ENCODE results near the gene NDUFA5. TPM values are rescaled to one million over a fixed set of nuclear protein-coding genes. Genes with fewer than 3 reads are reported as not detected.

NDUFA5 gene
- total RNA-seq, 2 donors from 2014 or later, result 48.6 to 52.3 TPM

DNA sequence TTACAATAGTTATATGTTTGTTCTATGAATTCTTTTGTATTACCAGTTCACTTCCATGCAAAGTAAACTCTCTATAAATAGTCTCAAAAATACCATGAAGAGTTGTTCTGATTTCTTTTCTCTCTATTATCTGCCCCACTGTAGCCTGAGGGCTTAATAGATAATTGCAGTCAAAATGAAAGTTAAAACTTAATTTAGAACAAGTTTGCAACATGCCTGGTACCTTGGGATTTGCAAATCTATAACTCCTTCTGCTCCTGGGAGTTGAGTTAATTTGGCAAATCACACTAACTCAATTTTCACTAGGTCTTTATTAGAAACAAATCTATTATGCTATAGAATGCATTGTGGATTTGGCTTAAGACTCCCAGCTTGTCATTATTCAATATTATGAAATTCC, 21.8 kb upstream of the NDUFA5 start:
- H3K36me3 ChIP-seq (ENCODE audit: control insufficient read depth, insufficient read depth, low read length), result no peaks in the 10 kb centered on the region
- Mint-ChIP-seq H3K36me3 (ENCODE audit: low read depth) (no peaks in the 10 kb centered on the region), H3K9me3 (no peaks in the 10 kb centered on the region), H3K27ac (no peak overlapping the region), H3K4me1 (peaks cover 12% of the 10 kb centered on the region), H3K4me3 (no peak overlapping the region), H3K27me3 (ENCODE audit: insufficient read depth) (peaks cover 3% of the 10 kb centered on the region)
- H3K9me3 ChIP-seq (ENCODE audit: control insufficient read depth, low read length), result no peaks in the 10 kb centered on the region
- no peaks in the 10 kb centered on the region for H3K4me1 ChIP-seq (ENCODE audit: control insufficient read depth, insufficient read depth, low read length)
- no peak overlapping the region for H3K9ac ChIP-seq (ENCODE audit: extremely low read depth, low read length, poor library complexity, severe bottlenecking)
- H3K4me3 ChIP-seq (ENCODE audit: low read length), result no peak overlapping the region
- TF ChIP-seq CTCF (conservative IDR thresholded peaks at IDR 0.05), result no peak
- no peak for DNase-seq
- H3K27ac ChIP-seq (ENCODE audit: low read depth, low read length), result no peak overlapping the region
- H3K27me3 ChIP-seq (ENCODE audit: control insufficient read depth, insufficient read depth, low read length, poor library complexity, severe bottlenecking), result no peaks in the 10 kb centered on the region

GRCh38 chr7:123573896-123574467, 16.4 kb upstream of the NDUFA5 start:
- no peaks in the 10 kb centered on the region for H3K9me3 Mint-ChIP-seq
- no peak for DNase-seq
- no peak overlapping the region for H3K4me3 ChIP-seq (ENCODE audit: low read length)
- H3K27ac Mint-ChIP-seq, result no peak overlapping the region
- no peaks in the 10 kb centered on the region for H3K36me3 Mint-ChIP-seq (ENCODE audit: low read depth)
- peaks cover 11% of the 10 kb centered on the region for H3K4me1 Mint-ChIP-seq
- H3K27me3 Mint-ChIP-seq (ENCODE audit: insufficient read depth), result no peaks in the 10 kb centered on the region
- H3K27me3 ChIP-seq (ENCODE audit: control insufficient read depth, insufficient read depth, low read length, poor library complexity, severe bottlenecking), result no peaks in the 10 kb centered on the region
- 80 to 96% methylated on average over 1 to 2 of the region's 2 CpGs for WGBS, 2 experiments (ENCODE audit: insufficient coverage in 1 of 2, insufficient read length in 1 of 2)
- H3K9me3 ChIP-seq (ENCODE audit: control insufficient read depth, low read length), result no peaks in the 10 kb centered on the region
- no peaks in the 10 kb centered on the region for H3K36me3 ChIP-seq (ENCODE audit: control insufficient read depth, insufficient read depth, low read length)
- no peak overlapping the region for H3K9ac ChIP-seq (ENCODE audit: extremely low read depth, low read length, poor library complexity, severe bottlenecking)
- no peak for TF ChIP-seq CTCF (conservative IDR thresholded peaks at IDR 0.05)
- no peaks in the 10 kb centered on the region for H3K4me1 ChIP-seq (ENCODE audit: control insufficient read depth, insufficient read depth, low read length)
- no peak overlapping the region for H3K4me3 Mint-ChIP-seq
- H3K27ac ChIP-seq (ENCODE audit: low read depth, low read length), result no peak overlapping the region

DNA sequence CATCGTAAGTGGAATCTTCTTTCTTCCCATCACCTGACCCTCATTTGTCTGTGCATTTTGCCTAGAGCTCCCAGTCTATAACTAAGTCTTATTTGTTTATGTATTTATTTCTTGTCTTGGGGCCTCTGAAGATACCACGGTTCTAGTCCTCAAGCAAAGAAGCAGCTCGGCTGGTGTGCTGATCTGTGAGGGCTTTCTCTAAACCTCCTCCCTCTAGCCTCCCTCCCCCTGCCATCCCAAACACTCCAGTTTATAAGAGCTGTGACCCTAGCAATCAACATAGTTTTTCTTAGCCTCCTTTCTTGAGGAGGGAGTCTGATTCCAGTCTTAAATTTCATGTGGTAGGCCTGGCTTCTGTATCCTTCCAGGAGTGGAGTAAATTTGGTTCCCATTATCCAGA, 15.7 kb upstream of the NDUFA5 start:
- Mint-ChIP-seq H3K27ac (no peak overlapping the region), H3K9me3 (no peaks in the 10 kb centered on the region), H3K27me3 (ENCODE audit: insufficient read depth) (no peaks in the 10 kb centered on the region), H3K4me1 (peaks cover 11% of the 10 kb centered on the region), H3K36me3 (ENCODE audit: low read depth) (no peaks in the 10 kb centered on the region), H3K4me3 (no peak overlapping the region)
- H3K4me1 ChIP-seq (ENCODE audit: control insufficient read depth, insufficient read depth, low read length), result no peaks in the 10 kb centered on the region
- 66% methylated on average over 2 of the region's 3 CpGs; no CpG with 5 or more reads in 1 of the 2 experiments for WGBS, 2 experiments (ENCODE audit: insufficient coverage in 1 of 2, insufficient read length in 1 of 2)
- H3K36me3 ChIP-seq (ENCODE audit: control insufficient read depth, insufficient read depth, low read length), result no peaks in the 10 kb centered on the region
- H3K27ac ChIP-seq (ENCODE audit: low read depth, low read length), result no peak overlapping the region
- H3K9ac ChIP-seq (ENCODE audit: extremely low read depth, low read length, poor library complexity, severe bottlenecking), result no peak overlapping the region
- H3K4me3 ChIP-seq (ENCODE audit: low read length), result no peak overlapping the region
- no peaks in the 10 kb centered on the region for H3K27me3 ChIP-seq (ENCODE audit: control insufficient read depth, insufficient read depth, low read length, poor library complexity, severe bottlenecking)
- no peaks in the 10 kb centered on the region for H3K9me3 ChIP-seq (ENCODE audit: control insufficient read depth, low read length)
- TF ChIP-seq CTCF (conservative IDR thresholded peaks at IDR 0.05), result no peak
- no peak for DNase-seq
